ENCODE measurements around the gene IGLL1.

IGLL1 gene

GRCh38 chr22:23533328-23533762, 46.7 kb downstream of the IGLL1 start:
- TF ChIP-seq, protein P1, sequence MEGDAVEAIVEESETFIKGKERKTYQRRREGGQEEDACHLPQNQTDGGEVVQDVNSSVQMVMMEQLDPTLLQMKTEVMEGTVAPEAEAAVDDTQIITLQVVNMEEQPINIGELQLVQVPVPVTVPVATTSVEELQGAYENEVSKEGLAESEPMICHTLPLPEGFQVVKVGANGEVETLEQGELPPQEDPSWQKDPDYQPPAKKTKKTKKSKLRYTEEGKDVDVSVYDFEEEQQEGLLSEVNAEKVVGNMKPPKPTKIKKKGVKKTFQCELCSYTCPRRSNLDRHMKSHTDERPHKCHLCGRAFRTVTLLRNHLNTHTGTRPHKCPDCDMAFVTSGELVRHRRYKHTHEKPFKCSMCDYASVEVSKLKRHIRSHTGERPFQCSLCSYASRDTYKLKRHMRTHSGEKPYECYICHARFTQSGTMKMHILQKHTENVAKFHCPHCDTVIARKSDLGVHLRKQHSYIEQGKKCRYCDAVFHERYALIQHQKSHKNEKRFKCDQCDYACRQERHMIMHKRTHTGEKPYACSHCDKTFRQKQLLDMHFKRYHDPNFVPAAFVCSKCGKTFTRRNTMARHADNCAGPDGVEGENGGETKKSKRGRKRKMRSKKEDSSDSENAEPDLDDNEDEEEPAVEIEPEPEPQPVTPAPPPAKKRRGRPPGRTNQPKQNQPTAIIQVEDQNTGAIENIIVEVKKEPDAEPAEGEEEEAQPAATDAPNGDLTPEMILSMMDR (IDR thresholded peaks at IDR 0.05) = no peak

DNA sequence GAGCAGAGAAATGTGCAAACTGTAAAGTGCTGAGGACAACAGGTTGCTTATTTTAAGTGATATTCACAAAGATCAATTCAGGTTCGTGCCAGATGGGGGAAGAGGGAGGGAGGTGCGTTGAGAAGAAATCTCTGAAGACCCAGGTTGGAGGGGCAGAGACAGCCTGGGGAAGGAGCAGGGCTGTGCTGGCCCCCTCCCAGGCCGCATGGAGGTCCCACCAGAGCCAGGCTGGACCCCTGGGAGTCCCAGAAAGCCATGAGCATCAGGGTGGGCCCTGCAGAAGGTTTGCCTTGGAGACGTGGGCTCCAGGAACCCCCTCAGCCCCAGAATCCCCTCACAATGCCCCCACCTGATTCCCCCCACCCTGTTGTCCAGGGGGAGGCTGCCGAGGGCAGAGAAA, 47.4 kb downstream of the IGLL1 start:
- TF ChIP-seq, protein P1 (IDR thresholded peaks at IDR 0.05) = no peak

GRCh38 chr22:23531966-23532705, 48.0 kb downstream of the IGLL1 start:
- TF ChIP-seq, protein P1 (IDR thresholded peaks at IDR 0.05) = no peak

DNA sequence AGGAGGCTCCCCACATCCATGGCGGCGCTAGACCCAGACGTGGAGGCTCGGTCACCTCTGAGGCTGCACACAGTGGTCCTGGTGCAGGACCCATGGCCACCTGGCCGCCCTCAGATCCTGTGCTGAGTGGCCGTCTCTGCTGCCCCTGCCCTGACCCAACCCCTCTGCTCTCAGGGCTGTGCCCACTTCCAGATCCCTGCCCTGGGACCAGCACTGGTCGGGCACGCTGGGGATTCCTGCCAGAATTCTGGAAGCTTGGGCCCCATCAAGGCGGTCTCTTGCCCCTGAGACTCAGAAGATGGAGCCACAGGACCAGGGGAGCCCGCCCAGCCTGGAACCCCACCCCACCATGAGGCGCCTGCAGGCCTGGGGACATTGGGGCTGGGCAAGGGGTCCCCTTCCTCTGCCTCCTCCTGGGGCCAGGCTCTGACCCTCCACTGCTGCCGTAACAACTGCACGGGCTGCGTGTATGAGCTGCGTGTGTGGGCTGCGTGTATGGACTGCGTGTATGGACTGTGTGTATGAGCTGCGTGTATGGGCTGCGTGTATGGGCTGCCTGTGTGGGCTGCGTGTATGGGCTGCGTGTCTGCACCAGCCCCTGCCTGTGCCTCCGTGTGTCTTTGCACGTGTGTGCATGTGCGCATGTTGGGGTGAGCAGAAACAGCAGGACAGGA, 48.7 kb downstream of the IGLL1 start:
- TF ChIP-seq, protein P1 (IDR thresholded peaks at IDR 0.05) = no peak

DNA sequence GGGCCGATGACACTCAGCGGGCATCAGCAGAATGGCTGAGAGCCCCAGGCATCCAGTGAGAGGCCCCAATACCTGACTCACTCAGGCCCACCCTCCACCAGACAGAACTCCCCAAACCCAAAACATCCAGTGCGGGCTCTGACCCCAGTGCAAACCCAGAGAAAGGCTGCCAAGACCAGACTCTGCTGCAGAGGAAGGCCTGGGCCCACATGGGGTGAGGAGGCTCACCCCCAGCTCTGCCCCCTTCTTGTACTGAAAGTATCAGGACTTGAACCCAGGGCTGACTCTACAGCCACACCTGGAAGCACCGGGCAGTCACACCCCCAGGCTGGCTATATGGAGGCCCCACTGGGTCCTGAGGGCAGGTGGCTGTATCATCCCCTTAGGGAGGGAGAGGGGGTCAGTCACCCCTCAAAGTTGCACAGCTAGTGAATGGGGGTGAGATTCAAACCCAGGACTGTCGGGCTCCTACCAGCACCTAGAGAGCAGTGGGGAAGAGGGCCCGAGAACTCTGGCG, 49.3 kb downstream of the IGLL1 start:
- TF ChIP-seq, protein P1 (IDR thresholded peaks at IDR 0.05) = no peak

GRCh38 chr22:23530106-23530505, 50.0 kb downstream of the IGLL1 start:
- TF ChIP-seq, protein P1 (IDR thresholded peaks at IDR 0.05) = no peak

DNA sequence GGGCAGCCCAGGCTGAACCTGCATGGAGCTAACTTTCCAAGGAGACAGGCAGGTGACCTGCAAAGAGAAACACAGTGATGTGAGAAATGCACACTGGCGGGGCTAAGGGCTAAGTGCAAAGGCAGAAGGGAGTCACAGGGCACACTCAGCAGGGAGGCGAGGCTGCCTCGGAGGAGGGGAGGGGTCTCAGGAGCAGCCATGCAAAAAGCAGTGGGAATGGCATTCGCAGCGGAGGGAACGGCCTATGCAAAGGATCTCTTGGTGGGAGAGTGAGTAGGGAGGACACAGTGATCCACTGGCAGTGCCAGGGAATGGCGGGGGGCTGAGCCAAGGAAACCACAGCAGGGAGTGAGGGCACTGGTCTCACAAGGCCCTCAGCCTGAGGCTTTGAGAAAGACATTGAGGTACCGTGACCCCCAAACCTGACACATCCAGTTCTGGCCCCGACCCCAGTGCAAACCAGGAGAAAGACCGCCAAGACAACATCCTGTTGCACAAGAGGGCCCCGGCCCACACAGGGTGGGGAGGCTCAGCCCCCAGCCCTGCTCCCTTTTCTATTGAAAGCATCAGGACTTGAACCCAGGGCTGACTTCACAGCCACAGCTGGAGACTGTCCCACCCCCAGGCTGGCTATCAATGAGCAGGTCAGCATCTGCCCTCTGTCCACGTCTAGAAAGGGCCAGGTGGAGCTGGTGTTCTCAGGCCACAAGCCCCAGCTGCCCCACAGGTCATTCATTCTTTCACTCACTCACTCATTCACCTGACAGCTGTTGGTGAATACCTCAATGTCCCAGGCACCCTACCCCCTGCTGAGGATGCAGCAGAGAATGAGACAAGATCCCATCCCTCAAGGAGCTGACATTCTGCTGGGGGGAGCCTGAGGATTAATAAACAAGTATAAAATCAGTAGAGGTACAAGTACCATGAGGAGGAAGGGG, 50.7 kb downstream of the IGLL1 start:
- TF ChIP-seq, protein P1 (IDR thresholded peaks at IDR 0.05) = no peak

All from LNCAP (cell line).